ENCODE data around the gene YARS1. TPM values are rescaled to one million over a fixed set of nuclear protein-coding genes. Genes with fewer than 3 reads are reported as not detected.
A peak's percentile ranks its signal among the peaks of the same experiment; 100 is the strongest.

The YARS1 gene
- total and polyA plus RNA-seq, 2 of the 13 experiments (the other 11 are each of a cell fraction or from before 2014, with no cell fraction given) = 50.1 to 113 TPM

GRCh38 chr1:32810358-32810757, 6.8 kb downstream of the YARS1 start:
- FAIRE-seq (no peak), ATAC-seq (no peak), DNase-seq (ENCODE audit: low spot score) (no peak)
- in situ Hi-C loops (cut with HindIII; ENCODE audit: extremely low pct_ligation_motif_present, low pct_unique_long_range_greater_than_20kb) (no loop called here), intact Hi-C loops (cut with micrococcal nuclease; ENCODE audit: unreplicated experiment) (no loop called here)
- TF ChIP-seq NFIC (IDR thresholded peaks at IDR 0.05; ENCODE audit: low read length) (no peak), ELF3 (CRISPR knock-in tag; IDR thresholded peaks at IDR 0.05) (no peak), RBFOX2 (IDR thresholded peaks at IDR 0.05; ENCODE audit: low read depth, low read length) (0 out of 2 replicates have a peak, but pooled peaks have one; percentile 31), ZNF3 (CRISPR knock-in tag; IDR thresholded peaks at IDR 0.05) (no peak), ZMYM2 (CRISPR knock-in tag; IDR thresholded peaks at IDR 0.05) (no peak), THRA (CRISPR knock-in tag; IDR thresholded peaks at IDR 0.05; ENCODE audit: borderline replicate concordance) (no peak), ZNF768 (CRISPR knock-in tag; IDR thresholded peaks at IDR 0.05) (no peak), ZNF10 (CRISPR knock-in tag; IDR thresholded peaks at IDR 0.05; ENCODE audit: borderline replicate concordance, low read depth) (no peak), ZBTB49 (CRISPR knock-in tag; IDR thresholded peaks at IDR 0.05; ENCODE audit: borderline replicate concordance) (no peak)
- Histone ChIP-seq H3K4me2 (ENCODE audit: low read depth, low read length) (no peak overlapping the region), H3K27ac (ENCODE audit: extremely low read length, insufficient read depth, low read length) (no peak overlapping the region), H3K4me3 (replicated peaks in 1 of 3; ENCODE audit: insufficient read depth in 1 of 3, low read depth in 2 of 3, low read length in 3 of 3) (no peak overlapping the region), H3K9me3 (ENCODE audit: low read length) (no peaks in the 10 kb centered on the region), H2AFZ (ENCODE audit: low read length) (no peak overlapping the region), H3K27me3 (ENCODE audit: control insufficient read depth in 1 of 2, insufficient read depth in 2 of 2, low read length in 2 of 2) (no peaks in the 10 kb centered on the region), H4K20me1 (ENCODE audit: insufficient read depth, low read length) (peaks cover 33% of the 10 kb centered on the region), H3K9ac (ENCODE audit: insufficient read depth, low read depth, low read length) (no peak overlapping the region), H3K79me2 (ENCODE audit: insufficient read depth, low read length) (peaks cover 49% of the 10 kb centered on the region), H3K36me3 (replicated peaks in 1 of 2; ENCODE audit: control insufficient read depth in 1 of 2, insufficient read depth in 2 of 2, low read length in 2 of 2) (peaks cover 17 to 70% of the 10 kb centered on the region in 2 experiments; a peak in 4 of 5 replicates), H3K4me1 (ENCODE audit: insufficient read depth, low read length) (peaks cover 40% of the 10 kb centered on the region)
- ChIA-PET POLR2A (interaction anchor here (0.6 kb wide), 1 partner anchor 21 kb away, joined by 3 read pairs; no protein-coding TSS in a partner anchor), CTCF (ENCODE audit: low intra/inter-chr PET ratio, low total read pairs) (no interaction called here)
- 83% methylated on average over 5 of the region's 5 CpGs for whole genome bisulfite sequencing (ENCODE audit: low lambda C conversion rate)
- no TSS peak for BruUV-seq (replicated peaks)

Measured in HepG2 (cell line).